RPMI8226 (cell line): Measurements from ENCODE around the gene TASL.
"Not testable (repeated sequence)": the region's sequence is repeated elsewhere in the genome, so short reads cannot be mapped to it uniquely, and the experiment has no call there.

Experiments used
- DNase-seq: peaks from one replicate; pipeline ENCODE4 v3.0.0-alpha.2; 2015

Gene TASL, protein sequence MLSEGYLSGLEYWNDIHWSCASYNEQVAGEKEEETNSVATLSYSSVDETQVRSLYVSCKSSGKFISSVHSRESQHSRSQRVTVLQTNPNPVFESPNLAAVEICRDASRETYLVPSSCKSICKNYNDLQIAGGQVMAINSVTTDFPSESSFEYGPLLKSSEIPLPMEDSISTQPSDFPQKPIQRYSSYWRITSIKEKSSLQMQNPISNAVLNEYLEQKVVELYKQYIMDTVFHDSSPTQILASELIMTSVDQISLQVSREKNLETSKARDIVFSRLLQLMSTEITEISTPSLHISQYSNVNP

DNA sequence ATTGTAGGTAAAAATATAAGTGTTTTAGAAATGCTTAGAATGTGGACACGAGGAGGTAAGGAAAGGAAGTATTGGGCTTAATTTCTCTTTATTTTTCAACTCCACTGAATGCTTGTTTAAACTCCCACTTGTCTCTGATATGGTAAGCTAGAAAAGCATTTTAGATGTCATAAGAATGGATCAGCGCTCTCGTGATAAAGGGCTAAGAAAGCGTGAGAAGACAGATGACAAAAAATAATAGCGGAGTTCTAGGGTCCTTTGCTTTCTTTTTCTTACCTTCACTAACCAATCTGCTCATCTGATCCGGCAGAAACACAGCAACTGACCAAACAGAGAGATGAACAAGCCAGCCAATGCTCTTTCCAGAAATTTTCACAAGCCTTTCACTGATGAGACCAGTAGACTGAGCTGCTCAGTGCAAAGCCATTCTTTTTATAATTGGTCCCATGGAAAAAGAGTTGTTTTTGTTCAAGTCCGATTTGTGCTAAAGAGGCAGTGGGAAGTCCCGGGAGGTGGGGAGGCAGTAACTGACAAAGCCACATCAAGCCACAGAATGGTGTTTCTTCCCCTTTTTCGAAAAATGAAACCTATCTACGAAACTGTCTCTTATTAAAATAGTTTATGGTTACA lies at the start of gene TASL:
Gene TASL (minus strand): TSS at position 405 of the 630 bp plus-strand sequence. CDS start 17,411 bp downstream, outside the sequence.
- DNase-seq, result peak; percentile 66

DNA sequence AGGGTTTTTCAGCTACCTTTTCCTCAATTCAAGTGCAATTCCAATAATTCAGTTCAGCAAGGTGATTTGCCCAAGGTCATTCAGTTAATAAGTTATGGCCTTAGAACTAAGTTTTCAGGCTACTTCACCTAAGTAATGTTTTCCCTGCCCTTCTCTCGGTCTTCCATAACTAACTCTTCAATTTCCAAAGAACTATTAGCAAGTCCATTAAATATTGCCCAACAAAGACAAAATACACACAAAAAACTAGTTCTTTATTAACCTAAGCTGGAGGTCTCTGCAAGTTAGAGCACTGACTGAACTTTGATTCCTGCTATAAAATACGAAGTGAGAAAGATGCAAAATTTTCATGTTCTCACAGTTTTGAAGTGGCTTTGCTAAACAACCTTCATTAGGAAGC lies 48.8 kb upstream of the TASL start:
- no peak for DNase-seq

DNA sequence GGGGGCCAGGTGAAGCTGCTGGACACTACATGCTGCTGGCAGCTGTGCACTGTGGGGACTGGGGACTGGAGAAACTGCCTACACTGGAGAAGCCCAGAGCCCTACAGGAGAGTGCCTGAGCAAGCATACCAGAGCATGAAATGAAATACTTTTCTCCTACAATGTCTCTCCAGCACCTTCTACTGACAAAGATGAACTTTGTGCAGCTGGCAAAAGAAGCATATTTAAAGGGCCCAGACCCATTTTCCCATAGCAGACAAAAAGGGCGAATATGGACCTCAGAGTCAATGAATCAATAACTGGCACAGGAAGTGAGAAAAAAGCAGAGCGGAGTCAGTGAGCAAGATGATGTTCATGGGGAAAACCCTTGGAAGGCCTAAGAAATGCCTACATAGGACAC lies 44.8 kb upstream of the TASL start:
- DNase-seq, result no peak

DNA sequence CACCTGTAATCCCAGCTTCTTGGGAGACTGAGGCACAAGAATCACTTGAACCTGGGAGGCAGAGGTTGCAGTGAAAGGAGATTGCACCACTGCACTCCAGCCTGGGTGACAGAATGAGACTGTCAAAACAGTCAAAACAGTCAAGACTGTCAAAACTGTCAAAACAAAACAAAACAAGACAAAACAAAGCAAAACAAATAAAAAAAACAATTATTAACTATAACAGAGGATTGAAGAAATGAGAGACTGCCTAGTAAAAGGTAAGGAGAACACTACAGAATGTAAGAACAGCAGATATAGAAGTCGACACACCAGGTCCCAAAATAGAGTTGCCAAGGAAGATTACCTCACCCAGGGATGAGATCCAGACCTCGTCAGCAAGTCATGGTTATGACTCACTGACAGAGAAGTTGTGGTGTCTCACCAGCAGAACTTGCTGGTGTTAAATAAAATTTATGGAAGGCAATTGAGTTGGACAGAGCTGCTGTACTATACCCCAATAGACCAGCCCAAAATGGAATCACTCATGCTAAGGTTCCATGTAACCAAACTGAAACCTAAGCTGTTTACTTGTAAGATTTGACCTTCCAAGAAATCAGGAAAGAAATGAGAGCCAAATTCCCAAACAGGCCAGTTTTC lies 43.5 kb upstream of the TASL start:
- no peak for DNase-seq

DNA sequence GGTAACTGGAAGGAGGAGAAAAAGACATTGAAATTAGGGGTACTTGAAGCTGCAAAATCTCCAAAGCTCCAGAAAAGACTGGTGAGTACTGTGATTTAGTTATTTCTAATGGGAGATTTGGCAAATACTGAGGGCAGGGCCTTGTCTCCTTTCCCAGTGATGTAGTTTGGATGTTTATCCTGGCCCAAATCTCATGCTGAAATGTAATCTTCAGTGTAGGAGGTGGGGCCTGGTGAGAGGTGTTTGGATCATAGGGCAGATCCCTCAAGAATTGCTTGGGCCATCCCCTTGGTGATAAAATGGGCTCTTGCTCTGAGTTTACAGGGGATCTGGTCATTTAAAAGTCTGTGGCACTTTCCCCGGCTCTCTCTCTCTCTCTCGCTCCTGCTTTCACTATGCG lies 42.6 kb upstream of the TASL start:
- DNase-seq, result no peak

DNA sequence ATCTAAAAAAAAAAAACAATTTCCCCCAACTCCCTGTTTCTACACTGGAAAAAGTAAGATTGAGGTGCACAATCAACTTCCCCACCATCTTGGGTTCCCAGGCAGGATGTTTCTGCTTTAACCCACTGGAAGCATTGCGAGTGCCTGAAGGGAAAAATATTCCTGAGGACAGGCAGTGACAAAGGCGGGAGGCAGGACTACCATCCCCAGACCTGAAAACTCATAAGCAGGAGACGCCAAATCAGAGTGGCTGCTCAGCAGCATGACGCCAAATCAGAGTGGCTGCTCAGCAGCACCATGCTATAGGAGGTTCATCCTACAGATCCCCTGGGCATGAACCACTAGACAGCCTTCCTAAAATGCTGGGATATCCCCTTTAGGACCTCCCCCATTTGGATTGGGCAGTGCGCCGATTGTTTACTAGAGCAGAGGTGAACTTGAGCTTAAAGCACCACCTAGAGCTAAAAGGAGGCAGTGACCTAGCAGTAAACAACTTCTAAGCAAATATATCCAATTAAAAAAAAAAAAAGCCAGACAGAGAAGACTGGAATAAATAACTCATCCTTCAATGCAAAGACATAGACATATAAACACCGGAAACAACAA lies 40.7 kb upstream of the TASL start:
- no peak for DNase-seq

DNA sequence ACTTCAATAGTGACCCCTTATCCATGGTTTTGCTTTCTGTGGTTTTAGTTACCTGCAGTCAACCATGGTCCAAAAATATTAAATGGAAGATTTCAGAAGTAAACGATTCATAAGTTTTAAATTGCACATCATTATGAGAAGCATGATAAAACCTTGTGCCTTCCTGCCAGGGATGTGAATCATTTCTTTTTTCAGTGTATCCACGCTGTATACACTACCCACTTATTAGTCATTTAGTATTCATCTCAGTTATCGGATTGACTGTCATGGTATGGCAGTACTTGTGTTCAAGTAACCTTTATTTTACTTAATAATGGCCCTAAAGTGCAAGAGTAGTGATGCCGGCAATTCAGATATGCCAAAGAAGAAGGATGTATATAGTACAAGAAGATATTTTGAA lies 37.7 kb upstream of the TASL start:
- DNase-seq, result no peak

DNA sequence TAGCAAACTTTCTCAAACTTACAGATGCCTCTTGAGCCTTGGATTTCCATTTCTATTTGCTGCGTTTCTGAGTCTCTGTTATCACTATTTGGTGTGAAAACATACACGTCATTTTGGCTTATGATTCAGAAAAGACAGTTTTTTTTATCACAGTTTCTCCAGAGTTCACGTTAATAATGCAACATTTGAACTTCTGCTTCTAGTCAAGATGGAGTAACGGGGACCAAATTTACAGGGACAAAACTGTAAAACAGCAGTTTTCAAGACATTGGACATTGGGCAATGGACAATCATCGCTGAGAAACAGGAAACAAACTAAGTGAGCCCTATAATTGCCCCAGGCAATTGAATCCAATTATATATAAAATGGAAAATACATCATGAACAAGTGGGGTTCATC lies 36.2 kb upstream of the TASL start:
- no peak for DNase-seq

DNA sequence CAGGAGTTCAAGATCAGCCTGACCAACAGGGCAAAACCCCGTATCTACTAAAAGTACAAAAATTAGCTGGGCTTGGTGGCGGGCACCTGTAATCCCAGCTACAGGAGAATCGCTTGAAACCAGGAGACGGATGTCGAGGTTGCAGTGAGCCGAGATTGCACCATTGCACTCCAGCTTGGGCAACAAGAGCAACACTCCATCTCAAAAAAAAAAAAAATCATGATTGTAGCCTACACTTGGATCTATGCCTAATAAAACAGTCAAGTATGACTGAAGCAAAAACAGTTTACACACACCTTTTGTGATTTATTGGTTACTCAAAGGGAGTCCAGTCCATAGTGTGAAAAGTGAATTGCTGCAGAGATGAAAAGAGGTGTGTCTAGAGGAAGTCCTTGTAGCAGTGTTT lies 34.7 kb upstream of the TASL start:
- DNase-seq, result no peak

DNA sequence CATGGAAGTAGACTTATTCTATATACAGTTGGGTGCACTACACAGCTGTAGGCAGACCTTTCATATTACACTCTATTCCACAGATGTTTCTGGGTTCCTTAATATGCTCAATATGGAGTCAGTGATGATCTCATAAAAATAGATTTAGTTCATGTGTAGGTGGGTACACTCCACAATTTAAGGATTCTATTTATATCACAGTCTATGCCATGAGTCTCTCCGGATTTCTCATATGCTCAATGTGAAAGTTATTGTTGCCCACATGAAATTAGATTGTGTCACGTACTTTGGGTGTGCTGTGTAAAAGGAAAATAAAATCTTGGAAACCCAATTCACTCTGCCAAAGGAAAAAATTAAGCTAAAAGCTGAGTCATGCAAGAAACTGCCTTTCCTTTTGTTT lies 32.5 kb upstream of the TASL start:
- DNase-seq, result no peak

DNA sequence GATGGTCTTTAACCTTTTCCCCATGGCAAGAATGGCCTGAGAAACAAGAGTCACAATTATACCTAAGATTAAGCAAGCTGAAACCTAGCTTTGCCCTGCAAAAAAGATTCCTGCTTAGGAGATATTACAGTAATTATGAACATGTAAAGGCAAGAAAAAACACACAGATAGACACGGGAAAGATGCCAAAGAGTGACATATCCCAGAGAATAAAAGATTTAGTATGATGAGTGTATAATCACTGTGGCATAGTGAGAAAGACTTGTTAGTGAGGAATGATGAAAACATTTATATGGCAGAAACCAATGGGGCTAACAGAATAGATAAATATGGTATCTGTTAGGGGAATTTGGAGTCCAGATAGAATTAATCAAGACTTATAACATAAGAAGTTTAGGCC lies 29.6 kb upstream of the TASL start:
- no peak for DNase-seq

DNA sequence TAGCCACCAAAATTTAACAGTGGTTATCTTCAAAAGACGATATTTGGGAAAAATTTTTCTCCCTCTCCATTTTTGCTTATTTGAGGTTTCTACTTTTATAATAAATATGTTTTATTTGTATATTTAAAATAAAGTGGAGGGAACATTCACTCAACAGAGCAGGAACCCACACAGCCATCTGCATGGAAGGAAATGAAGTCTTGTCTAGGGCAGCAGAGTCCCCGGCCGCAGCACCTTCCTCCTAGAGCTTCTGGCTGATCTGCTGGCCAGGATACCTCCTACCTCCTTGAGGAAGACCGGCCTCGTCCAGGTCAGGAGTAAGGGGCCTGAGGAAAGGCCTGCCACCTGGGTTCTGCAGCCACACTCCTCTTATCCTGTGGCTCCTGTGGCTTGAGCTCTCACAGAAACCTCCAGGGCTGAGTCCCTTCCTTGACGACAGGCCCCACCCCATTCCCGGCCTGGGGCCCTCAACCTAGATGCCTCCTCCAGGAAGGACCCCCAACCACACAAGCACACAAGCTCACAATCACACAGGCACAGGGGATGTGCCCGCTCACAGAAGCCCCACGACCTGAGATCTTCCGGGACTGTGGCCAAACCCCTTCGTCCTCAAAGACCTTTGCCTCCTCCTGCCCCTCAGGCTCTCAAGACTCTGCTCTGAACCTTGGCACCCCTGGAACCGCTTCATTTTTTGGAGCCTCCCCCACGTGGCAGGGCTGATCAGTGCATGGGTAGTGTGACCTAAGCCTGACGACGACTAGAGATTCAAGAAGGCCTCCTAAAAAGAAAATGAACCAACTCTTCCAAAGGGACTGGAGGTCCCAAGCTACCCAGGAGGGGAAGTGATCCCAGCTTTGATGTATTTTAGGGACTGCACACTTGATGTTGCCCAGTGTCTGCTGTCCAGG lies 23.0 kb upstream of the TASL start:
- DNase-seq, result not testable (repeated sequence)

DNA sequence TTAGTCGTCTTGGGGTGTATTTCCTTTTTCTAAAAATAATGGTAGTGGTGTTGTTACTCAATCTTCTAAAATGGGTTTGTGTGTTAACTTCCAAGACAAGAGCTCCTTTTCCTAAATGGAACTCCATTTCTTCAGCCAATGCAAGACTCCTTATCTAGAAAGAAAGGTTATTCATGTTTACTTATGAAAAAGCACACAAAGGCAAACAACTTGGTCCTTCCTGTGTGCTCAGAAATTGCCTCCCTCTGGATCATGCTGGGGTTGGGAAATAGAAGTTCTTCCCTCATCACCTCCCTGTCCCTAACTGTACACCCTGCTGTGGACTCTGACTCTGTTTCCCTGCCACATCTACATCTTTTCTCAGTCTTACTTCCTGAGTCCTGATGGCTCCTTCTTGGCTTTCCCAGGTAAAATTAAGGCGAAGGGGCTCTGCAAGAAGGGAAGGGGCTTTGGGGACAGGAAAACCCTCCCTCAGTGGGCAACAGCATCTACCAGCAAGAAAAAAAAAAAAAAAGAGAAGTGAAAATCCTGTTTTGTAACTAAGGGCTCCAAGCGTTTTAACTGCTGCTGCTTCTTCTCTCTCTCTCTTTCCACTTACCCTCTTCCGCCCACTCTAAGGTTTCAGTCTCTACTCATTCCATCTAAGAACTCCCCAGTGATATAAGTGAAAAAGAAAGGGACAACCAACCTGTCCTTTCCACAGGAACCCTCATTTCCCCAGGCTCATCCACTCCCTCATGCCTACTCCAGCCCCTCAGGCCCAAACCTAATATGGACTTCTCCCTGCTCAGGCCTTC lies 19.8 kb upstream of the TASL start:
- no peak for DNase-seq

DNA sequence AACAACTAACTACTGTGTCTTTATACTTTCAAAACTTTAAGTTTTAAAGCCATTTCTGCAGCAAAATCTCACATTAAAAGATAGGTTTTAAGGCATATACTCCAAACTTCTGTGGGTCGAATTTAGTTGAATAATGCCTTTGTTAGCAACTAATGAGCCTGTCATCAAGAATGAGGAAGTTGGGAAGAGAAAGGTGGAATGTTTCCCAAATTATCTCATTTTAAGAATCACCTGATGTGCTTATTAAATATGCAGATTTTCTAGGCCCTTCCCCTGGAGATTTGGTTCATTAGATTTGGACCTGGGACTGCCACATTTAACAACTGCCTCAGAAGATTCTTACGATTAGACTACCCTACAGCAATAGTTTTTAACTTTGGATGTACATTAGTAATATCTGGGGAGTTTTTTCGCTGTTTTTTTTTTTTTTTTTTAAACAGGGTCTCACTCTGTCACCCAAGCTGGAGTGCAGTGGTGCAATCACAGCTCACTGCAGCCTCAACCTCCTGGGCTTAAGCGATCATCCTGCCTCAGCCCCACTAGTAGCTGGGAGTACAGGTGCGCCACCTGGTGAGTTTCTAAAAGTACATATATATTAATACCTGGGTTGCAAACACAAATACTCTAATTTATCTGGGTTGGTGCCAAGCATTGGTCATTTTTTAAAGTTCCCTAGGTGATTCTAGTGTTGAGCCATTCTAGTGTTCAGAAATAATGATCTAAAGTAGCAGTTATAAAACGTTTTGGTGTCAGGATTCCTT lies 16.1 kb upstream of the TASL start:
- peak; percentile 33 for DNase-seq

DNA sequence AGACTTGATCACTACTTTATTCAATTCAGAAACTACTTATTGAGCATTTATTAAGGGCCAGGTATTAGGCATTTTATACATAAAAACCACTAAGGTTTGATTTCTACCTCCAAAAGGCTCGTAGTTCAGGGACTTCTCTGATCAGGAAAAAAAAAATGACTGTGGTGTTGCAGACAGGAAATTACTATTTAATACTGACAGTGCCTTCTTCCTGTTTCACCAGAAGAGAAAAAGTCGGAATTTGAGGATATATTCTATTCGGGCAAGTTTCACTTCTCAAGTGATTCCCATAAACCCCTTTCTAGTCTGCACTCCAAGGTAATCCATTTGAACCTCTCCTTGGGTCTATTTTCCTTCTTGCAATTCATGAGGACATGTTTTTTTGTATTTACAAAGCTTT lies 15.3 kb upstream of the TASL start:
- DNase-seq, result no peak

DNA sequence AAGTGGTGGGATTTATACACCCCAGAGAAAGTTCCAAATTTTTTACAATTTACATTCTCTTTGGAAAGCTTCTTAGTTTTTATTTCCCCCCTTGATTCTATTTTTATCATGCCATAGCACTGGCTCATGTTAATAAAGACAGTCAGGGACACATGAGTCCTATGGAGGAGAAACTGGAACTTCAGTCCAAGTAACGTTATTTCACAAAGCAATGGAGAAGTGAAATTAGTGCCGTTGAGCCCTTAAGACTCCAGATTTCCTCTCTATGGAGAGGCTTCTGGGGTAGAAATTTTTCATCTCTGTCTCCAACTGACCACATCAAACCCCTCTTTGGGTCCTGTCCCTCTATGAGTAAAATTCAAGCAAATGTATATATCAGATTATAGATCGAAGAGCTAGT lies 12.8 kb upstream of the TASL start:
- no peak for DNase-seq

DNA sequence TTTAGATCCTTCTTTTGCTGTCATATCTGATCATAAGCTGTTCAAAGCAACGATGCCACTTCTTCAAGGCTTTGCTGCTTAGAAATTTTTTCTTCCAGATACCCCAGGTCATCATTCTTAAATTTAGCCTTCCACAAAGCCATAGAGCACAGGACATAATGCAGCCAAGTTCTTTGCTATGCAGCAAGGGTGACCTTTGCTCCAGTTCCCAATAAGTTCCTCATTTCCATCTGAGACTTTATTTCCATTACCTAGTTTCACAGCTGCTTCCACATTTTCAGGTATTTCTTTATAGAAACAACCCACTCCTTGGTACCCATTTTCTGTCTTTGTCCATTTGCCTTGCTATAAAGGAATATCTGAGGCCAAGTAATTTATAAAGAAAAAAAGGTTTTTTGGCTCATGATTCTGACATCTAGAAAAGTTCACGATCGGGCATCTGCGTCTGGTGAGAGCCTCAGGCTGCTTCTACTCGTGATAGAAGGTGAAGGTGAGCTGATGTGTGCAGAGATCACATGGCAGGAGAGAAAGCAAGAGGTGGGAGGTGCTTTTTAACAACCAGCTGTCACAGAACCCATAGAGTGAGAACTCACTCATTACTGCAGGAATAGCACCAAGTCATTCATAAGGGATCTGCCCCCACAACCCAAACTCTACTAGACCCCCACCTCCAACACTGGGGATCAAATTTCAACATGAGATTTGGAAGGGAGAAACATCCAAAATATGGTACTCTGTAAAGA lies 11.8 kb upstream of the TASL start:
- no peak for DNase-seq

DNA sequence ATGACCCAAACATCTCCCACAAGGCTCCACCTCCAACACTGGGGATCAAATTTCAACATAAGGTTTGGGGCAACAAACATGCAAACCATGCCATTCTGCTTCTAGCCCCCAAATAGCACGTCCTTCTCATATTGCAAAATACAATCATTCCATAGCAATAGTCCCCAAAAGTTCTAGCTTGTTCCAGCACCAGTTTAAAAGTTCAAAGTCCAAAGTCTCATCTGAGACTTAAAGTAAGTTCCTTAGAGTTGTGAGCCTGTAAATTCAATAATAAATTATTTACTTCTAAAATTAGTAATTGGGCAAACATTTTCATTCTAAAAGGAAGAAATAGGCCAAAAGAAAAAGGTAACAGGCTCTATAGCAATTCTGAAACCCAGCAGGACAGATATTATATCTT lies 8.9 kb upstream of the TASL start:
- no peak for DNase-seq

DNA sequence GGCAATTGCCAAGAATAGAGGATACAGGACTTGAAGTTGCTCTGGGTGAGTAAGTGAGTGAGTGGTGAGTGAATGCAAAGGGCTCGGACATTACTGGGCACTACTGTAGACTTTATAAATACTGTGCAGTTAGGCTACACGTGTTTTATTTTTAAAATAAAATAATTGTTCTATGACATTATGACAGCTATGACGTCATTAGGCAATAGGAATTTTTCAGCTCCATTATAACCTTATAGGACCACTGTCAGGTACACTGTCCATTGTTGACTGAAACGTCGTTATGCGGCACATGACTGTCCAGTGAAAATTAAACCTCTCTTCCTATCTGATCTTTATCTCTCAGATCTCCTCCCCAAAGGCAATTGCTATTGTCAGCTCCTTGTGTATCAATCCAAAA lies 5.1 kb upstream of the TASL start:
- DNase-seq, result no peak

DNA sequence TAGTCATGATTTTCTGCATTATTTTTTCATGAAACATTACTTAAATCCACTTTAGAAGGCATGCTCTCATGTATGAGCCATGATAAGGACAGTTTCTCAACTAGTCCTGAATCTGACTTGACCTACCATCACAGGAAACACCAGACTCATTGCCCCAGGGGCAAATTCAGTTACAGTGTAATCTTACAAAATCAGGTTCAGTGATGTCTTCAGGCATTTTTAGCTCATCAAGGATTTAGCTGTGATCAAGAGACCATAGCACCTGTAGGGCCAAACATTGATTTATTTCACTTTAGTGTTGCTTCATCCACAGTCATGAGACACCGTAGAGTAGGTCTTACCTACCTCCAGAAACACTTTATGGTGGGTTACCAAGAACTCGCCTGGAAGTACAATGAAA lies 3.1 kb upstream of the TASL start:
- DNase-seq, result no peak

DNA sequence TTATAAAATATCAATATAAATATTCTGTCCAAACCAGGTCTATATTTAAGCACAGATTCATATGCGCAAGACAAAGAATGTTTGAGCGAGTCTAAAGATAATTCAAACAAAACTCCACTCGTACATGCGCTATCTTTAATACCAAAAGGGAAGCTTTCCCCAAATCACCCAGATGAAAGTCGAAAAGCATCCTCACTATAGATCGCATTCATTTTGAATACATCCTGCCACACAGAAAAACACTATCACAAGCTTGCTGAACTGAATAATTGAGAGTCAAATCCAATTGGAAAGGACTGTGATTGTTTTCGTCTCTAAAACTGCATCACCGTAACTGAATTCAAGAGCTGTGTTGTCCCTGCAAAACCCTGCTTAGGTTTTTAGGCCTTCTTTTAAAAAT lies 685 bp downstream of the TASL start:
- no peak for DNase-seq
